ENCODE measurements around the gene IDUA.

Gene IDUA

GRCh38 chr4:956531-957230 lies 30.2 kb upstream of the IDUA start:
- no peak overlapping the region for H3K27ac ChIP-seq (replicated peaks)
- H3K4me3 ChIP-seq (replicated peaks; ENCODE audit: insufficient read depth, low read length) = no peak overlapping the region
- DNase-seq (ENCODE audit: low read depth in 1 of 2, low spot score in 1 of 2) = no peak
- H3K27me3 ChIP-seq (ENCODE audit: insufficient read depth, poor library complexity, severe bottlenecking) = no peaks in the 10 kb centered on the region
- TF ChIP-seq GABPA (IDR thresholded peaks at IDR 0.05; ENCODE audit: low read depth) (no peak), REST (IDR thresholded peaks at IDR 0.05; ENCODE audit: insufficient replicate concordance, low read depth) (no peak), POLR2AphosphoS5 (IDR thresholded peaks at IDR 0.05; ENCODE audit: low read depth) (no peak), SPI1 (IDR thresholded peaks at IDR 0.05; ENCODE audit: borderline replicate concordance, low read depth) (no peak), CTCF (IDR thresholded peaks at IDR 0.05; ENCODE audit: insufficient read depth, low read length) (no peak)

- no peak for DNase-seq (ENCODE audit: low read depth in 1 of 2, low spot score in 1 of 2)
- H3K27me3 ChIP-seq (ENCODE audit: insufficient read depth, poor library complexity, severe bottlenecking) = no peaks in the 10 kb centered on the region
- no peak overlapping the region for H3K27ac ChIP-seq (replicated peaks)
- no peak for TF ChIP-seq POLR2AphosphoS5 (IDR thresholded peaks at IDR 0.05; ENCODE audit: low read depth)
- no peak overlapping the region for H3K4me3 ChIP-seq (replicated peaks; ENCODE audit: insufficient read depth, low read length)
Observed at GRCh38 chr4:957231-957580, 29.6 kb upstream of the IDUA start.

DNA sequence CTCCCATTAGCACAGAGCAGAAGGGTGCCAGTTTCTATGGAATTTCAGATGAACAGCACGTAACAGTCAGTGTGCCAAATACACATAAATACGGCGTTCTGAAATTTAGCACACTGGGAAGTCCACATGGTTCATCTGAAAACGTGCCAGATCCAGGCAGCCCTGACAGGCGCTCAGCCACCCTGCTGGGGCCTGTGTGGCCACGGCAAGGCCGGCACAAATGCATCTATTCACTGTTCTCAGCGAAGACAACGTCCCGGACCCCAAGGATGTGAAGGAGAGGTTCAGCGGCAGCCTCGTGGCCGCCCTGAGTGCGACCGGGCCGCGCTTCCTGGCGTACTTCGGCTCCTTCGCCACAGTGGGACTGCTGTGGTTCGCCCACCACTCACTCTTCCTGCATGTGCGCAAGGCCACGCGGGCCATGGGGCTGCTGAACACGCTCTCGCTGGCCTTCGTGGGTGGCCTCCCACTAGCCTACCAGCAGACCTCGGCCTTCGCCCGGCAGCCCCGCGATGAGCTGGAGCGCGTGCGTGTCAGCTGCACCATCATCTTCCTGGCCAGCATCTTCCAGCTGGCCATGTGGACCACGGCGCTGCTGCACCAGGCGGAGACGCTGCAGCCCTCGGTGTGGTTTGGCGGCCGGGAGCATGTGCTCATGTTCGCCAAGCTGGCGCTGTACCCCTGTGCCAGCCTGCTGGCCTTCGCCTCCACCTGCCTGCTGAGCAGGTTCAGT lies 29.1 kb upstream of the IDUA start:
- Histone ChIP-seq H3K4me3 (replicated peaks; ENCODE audit: insufficient read depth, low read length) (no peak overlapping the region), H3K27ac (replicated peaks) (no peak overlapping the region), H3K27me3 (ENCODE audit: insufficient read depth, poor library complexity, severe bottlenecking) (no peaks in the 10 kb centered on the region)
- no peak for DNase-seq (ENCODE audit: low read depth in 1 of 2, low spot score in 1 of 2)
- TF ChIP-seq REST (IDR thresholded peaks at IDR 0.05; ENCODE audit: insufficient replicate concordance, low read depth) = no peak
- no peak for TF ChIP-seq POLR2AphosphoS5 (IDR thresholded peaks at IDR 0.05; ENCODE audit: low read depth)
- TF ChIP-seq GABPA (IDR thresholded peaks at IDR 0.05; ENCODE audit: low read depth) = no peak
- no peak for TF ChIP-seq SPI1 (IDR thresholded peaks at IDR 0.05; ENCODE audit: borderline replicate concordance, low read depth)
- no peak for TF ChIP-seq CTCF (IDR thresholded peaks at IDR 0.05; ENCODE audit: insufficient read depth, low read length)

DNA sequence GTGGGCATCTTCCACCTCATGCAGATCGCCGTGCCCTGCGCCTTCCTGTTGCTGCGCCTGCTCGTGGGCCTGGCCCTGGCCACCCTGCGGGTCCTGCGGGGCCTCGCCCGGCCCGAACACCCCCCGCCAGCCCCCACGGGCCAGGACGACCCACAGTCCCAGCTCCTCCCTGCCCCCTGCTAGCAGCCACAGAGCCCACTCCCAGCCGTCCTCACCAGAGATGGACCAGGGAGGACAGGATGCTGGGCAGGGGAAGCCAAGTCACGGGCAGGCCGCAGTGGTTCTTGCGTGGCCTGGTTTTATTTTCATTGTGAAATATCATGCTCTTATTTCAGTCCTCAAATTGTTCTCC lies 28.6 kb upstream of the IDUA start:
- Histone ChIP-seq H3K4me3 (replicated peaks; ENCODE audit: insufficient read depth, low read length) (no peak overlapping the region), H3K27me3 (ENCODE audit: insufficient read depth, poor library complexity, severe bottlenecking) (no peaks in the 10 kb centered on the region), H3K27ac (replicated peaks) (no peak overlapping the region)
- no peak for DNase-seq (ENCODE audit: low read depth in 1 of 2, low spot score in 1 of 2)
- TF ChIP-seq CTCF (IDR thresholded peaks at IDR 0.05; ENCODE audit: insufficient read depth, low read length) (no peak), REST (IDR thresholded peaks at IDR 0.05; ENCODE audit: insufficient replicate concordance, low read depth) (no peak), SPI1 (IDR thresholded peaks at IDR 0.05; ENCODE audit: borderline replicate concordance, low read depth) (no peak), POLR2AphosphoS5 (IDR thresholded peaks at IDR 0.05; ENCODE audit: low read depth) (no peak), GABPA (IDR thresholded peaks at IDR 0.05; ENCODE audit: low read depth) (no peak)

All from HL-60 (cell line).